SKM-1 treated with dmso at 0.1 percent for 144 hours (cell line): ENCODE measurements around the gene TUBB2A.
A peak's percentile ranks its signal among the peaks of the same experiment; 100 is the strongest.
"Not testable (repeated sequence)": the region's sequence is repeated elsewhere in the genome, so short reads cannot be mapped to it uniquely, and the experiment has no call there.

ENCODE experiments used
- DNase-seq: peaks from one replicate; lab custom pipeline; 2025; ENCODE audit not compliant: unreplicated experiment; lab: John Stamatoyannopoulos, UW

TUBB2A gene

DNA sequence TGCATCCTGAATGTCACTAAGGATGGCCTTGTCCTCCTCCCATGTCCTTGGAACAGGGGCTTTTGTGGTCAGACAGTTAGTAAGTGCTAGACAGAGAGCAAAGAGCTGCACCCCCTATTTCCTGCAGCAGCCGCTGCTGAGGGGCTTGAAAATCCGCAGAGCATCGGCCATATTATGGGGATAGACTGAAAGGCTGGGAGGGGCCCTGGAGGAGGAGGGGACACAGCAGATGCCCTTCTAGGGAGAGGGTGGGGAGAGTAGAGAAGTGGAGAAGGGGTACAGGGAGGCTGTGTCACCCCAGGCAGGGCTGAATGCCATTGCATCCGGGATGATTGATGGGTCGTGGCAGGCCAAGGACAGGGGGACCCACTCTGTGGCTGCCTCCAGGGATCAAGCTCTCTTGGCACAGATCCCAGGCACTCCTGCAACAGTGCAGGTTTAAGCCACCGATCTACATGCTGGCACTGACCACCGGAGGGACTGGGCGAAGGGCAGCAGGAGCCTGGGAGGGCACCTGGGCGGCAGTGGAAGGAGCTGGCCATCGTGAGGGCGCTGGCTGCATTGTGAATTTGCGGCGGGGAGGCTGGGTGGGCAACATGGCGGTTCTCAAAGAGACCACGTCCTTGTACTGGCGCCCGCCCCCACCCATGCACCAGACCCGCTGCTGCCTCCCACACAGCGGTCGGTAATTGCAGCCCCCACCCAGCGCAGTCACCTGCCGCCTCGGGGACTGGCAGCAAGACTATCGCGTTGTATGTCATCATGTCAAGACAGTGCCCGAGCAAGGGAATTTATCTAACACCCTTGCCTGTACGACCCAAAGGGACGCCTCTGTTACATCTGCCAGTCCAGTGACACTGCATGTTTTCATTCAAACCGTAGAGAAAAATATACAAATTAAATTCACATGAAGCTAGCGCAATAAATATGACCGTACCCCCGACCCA, 887 bp downstream of the TUBB2A start:
- not testable (repeated sequence) for DNase-seq

DNA sequence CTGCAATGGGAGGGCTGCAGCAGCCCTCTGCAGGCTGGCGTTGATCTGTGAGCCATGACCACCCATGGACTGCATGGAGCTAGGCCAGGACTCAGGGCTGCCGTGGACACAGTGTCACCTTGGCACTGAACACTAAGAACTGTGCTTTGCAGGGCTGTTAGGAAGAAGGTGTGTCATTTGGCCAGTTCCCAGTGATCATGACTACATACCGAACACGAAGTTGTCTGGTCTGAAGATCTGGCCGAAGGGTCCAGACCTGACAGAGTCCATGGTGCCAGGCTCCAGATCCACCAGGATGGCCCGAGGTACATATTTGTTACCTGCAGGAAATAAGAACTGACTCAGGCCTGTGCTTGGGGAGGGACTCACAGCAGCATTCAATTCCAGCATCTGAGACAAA, 1.9 kb downstream of the TUBB2A start:
- not testable (repeated sequence) for DNase-seq

DNA sequence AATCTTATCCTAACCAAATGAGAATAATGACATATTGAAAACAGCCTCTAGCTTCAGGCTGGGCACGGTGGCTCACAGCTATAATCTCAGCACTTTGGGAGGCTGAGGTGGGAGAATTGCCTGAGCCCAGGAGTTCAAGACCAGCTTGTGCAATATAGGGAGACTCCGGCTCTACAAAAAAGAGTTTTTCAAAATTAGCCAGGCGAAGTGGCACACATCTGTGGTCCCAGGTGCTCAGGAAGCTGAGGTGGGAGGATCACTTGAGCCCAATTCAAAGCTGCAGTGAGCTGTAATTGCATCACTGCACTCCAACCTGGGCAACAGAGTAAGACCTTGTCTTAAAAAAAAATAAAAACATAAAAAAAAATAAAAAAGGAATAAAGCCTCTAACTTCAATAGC, 4.7 kb downstream of the TUBB2A start:
- no peak for DNase-seq

DNA sequence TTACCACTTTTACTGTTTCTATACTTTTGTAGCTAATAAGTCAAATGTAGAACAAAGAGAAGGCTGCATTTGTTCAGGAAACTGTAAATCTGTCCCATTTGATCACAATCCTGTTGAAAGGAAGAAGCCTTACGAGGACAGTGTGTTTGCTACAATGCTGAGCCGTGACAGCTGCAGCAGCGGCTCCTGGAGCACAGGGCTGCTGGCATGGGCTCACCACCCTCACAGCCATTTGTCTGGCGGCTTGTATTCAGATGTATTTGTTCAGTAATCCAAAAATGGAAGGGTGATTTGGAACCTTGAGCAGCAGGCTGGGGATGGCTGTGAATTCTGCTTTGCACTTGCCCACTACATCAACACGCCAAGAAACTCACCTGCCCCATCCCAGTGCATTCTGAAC, 5.7 kb downstream of the TUBB2A start:
- no peak for DNase-seq

DNA sequence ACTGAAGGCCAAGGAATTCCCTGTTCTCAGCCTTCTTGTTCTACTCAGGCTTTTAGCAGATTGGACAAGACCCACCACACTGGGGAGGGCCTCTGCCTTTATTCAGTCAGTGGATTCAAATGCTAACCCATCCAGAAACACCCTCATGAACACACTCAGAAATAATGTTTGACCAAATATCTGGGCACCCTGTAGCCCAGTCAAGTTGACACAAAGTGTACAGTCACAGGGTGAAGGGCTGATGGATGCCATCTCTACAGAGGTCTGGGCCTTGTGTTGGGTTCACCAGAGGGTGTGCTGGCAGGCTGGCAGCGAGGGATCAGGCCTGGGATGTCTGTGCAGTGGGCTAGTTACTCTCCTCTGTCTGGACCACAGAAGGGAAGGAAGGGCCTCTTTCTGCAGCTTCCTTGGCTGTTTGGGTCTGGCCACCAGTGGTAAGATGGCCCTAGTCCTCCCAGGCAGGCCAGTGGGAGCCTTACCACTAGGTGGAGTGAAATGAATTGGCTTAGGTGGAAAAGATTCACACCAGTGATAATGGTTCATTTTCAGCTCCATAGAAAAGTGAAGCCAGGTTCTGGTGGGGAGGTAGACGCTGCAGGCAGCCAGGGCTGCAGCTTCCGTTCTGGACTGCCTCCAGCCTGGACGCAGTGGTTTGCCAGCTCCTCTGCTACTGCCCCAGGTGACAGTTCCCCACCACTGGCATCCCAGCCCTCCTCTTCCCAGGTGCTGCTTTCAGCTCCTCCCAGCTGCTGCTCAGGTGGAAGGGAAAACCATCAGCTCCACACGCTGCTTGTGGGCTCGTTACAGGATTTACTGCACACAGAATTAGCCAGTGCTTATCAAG, 9.2 kb downstream of the TUBB2A start:
- no peak for DNase-seq

DNA sequence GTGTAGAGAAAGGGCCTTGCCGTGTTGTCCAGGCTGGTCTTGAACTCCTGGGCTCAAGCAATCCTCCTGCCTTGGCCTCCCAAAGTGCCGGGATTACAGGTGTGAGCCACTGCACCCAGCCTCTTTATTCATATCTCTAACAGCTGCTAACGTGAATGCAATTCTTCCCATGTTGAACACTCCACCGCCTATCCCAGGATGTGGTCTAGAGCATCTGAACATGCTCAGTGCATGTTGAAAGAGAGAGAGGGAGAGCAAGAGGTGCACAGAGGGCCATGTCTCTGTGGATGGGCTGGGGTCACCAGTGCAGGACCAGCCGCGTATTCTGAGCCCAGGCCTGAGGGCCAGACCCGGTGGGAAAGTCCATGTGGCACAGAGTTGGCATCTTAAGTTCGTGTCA, 12.8 kb downstream of the TUBB2A start:
- DNase-seq = no peak

DNA sequence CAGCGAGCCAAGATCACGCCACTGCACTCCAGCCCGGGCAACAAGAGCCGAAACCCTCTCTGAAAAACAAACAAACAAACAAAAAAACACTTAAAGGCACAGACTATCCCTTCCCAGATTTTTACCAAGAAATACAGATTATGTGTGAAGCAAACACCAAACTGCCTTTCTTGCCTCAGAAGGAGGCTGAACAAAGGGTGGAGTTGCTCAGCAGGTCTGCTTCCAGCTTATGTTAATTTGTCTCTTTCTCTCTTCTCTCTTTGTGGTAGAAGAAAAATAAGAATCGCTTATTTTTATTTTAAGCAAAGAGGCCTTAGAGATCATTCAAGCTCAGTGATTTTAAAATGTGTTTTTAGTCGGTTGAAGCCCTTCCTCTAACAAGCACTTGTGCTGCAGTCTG, 14.2 kb downstream of the TUBB2A start:
- no peak for DNase-seq

DNA sequence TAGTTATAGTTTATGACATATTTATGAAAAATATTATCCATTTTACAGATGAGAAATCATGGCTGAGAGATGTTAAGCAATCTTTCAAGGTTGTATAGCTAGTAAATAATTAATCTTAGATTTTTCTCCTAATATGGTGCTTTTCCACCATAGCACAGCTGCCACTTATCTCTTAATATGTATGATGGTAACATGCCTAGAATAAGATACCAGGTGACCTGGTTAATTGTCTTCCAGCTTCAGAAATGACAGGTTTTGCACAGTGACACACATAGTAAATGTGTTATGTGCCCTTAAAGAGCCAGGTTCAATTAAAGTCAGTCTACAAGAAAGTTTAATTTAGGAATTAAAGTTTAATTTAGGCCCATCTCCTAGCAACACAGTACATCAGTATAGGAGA, 14.8 kb downstream of the TUBB2A start:
- DNase-seq = no peak

DNA sequence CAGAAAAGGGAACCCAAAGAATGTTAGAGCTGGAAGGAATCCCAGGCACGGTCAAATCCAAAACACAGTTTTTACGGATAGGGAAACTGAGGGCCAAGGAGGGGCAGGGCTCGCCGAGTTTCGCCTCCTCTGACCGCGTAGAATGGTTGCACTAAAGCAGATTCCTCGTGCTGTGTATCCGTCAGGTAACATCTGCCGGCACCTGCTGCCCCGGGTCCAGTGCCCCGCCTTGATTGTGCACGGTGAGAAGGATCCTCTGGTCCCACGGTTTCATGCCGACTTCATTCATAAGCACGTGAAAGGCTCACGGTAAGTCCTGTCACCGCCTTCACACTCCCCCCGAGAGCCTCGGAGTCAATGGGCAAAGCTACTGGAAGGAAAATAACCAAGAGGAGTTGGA, 17.1 kb downstream of the TUBB2A start:
- no peak for DNase-seq

DNA sequence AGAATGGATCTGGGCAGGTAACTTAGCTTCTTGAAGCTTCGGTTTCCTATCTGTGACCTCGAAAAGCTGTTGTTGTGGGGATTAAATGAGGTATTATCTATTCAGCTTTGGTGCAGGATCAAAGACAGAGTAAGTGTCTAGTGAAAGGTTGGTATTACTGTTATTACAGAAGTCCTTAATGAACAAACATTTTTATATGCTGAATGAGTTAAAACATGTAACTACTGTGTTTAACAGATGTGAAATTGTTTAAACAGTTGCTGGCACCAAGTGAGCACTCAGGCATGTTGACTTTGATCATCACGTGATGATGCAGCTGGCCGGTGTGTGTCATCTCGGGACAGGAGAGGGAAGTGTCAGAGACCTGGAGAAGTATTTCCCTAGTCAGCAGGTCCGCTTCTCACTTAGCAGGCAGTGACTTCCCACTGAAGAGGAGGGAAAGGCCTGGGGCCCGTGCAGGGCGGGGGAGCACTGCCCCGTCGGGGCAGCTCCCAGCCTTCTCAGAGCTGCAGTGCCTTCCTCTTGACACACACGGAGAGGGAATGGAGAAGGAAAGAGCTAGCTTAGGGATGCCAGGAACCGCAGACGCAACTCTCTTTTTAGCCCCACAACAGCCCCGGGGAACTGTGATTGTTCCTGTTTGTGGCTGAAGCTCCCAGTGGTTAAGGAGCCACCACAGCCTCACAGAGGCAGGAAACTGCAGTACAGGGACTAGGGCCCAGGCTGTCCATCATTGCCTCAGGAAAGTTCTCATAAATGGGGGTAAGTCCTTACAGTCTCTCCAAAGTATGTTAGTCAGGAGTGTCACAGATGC, 18.0 kb downstream of the TUBB2A start:
- DNase-seq = peak; percentile 77

DNA sequence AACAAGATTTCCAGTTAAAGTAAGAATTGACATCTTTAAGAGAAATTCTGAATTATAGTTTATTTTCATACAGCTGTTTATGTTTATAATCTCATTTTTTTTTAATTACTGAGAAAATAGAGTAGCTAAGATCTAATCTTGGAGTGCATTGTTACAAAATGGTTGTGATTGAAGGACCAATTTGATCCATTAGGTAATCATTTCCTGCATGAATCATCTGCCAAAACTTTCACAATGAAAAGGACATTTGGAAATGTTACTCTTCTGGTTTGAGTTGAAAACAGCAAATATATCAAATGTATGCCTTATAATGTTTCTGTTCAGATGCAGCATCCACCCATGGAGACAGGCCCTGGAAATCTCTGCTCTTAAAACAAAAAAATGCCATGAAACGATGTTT, 19.0 kb downstream of the TUBB2A start:
- no peak for DNase-seq

DNA sequence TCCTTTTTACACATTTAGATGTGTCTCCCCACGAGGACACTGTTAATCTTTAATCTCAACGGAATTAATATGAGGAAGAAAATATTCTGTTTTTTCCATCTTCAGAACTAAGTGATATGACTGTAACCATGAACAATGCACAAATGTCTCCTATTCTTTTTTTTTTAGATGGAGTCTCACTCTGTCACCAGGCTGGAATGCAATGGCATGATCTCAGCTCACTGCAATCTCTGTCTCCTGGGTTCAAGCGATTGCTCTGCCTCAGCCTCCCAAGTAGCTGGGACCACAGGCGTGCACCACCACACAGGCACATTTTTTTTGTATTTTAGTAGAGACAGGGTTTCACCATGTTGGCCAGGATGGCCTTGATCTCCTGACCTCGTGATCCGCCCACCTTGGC, 19.5 kb downstream of the TUBB2A start:
- DNase-seq = not testable (repeated sequence)

DNA sequence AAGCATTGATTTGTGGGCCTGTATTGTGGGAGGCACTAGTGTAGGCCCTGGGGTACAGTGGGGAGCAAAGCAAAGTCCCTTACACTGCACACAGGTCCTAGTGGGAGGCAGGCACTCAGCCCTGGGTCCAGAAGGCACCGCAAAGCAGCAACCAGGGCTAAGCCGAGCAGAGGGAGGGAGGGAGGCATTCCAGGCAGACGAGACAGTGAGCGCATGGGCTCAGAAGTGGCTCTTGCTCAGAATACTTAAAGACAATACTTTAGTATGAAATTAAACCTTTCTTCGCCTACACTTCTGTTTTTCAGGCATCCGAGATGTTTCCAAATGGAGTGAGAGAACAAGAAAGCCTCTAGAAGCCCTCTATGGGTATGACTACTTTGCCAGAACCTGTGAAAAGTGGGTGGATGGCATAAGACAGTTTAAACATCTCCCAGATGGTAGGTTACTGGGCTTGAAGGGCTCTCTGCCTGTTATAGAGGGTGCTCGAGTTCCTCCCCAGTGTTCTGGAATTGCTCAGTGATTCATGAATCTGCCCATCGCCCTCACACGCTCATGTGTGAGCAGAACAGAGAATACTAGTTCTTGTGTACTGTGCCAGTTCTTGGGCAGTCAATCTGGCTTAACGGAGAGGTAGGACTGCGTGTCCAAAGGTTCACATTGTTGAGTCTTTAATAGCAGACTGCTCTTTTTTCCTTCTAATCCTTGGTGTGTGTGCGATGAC, 20.1 kb downstream of the TUBB2A start:
- no peak for DNase-seq

DNA sequence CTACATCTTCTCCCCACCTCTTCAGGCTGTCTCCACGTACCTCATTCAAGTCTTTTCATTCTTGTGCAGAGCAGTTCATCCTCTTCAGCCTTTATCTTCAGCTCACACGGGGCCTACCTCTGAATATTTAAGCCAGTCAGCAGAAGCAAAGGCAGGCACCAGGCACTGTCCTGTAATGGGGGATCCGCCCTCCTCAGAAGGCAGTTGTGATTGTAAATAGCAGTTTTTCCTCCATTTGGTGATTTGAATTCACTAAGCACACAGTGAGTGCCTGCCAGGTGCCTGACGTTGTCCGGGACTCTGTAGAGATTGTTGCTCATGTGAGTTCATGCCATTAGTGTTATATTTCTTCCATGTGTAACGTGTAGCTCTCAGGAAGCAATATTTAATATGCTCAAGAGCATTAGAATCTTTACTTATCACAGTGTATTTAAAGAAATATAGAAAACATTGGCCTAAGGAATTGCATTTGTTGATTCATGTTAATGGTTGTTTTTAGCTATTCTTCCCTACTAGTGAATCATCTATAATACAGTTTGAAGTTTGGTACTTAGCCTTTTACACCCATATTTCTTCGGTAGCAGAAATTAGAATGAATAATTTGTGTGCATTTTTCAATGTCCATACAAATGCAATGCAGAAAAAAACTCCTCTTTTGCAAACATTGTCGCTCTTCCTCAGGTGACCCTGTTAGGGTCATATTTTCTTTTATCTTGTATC, 20.9 kb downstream of the TUBB2A start:
- DNase-seq = no peak

DNA sequence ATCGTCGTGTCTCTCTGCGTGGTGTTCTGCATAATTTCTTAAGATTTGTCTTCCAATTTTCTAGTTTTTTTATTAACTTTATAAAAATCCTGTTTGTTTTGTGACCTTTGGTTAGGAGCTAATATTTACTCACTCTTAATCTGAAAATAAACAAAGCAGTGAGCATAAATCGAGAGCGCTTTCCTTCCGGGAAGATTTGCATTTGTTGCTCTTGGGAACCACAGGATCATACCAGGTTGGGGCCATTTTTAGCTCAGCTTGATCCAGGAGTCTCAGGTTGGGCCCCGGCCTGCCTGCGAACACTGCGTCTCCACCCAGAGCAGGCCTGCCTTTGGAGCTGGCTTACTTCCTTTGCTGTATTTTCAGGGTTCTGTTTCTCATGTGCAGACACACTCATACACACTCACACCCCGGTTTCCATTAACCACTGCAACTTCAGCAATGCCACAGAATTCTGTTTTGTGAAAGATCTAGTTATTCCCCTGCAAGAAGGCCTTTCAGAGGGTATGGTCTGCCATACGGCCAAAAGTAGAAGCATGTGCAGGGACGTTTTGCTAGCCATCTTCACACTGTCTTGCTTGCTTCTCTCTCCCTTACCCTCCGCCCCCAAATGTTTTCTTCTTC, 21.6 kb downstream of the TUBB2A start:
- DNase-seq = no peak

DNA sequence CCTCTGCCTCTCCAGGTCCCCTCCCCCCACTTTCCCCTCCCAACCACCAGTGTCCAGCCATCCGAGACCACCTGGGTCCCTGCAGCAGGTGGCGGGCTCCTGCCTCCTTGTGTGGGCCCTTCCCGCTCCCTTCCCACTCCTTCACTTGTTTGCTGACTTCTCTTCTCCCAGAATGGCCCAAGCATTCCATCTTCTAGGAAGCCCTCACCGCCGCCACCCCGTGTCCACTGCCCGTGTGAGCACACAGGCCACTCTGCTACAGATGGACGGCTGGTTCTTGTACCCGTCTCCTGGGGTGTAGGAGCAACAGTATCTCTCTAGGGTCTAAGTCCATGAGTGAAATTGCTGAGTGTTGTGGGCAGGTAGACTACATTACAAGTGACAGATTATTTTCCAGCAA, 23.8 kb downstream of the TUBB2A start:
- no peak for DNase-seq

DNA sequence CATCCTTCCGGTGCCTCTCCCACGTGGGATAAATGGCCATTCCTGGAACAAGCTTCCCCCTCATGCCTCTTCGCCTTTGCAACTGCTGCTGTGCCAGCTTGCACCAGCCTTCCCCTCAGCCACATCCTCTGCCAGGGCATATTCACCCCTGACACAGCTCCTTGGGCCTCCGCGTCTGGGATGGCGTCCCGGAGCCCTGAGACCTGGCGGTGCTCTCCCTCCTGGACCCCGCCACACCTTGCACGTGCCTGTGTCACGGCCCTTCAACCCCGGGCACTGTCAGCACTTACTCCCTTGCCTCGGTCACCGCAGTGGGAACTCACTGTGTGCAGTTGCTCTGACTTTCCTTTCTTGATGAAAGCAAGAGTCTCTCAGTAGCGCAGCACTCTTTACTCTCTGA, 25.6 kb downstream of the TUBB2A start:
- no peak for DNase-seq

DNA sequence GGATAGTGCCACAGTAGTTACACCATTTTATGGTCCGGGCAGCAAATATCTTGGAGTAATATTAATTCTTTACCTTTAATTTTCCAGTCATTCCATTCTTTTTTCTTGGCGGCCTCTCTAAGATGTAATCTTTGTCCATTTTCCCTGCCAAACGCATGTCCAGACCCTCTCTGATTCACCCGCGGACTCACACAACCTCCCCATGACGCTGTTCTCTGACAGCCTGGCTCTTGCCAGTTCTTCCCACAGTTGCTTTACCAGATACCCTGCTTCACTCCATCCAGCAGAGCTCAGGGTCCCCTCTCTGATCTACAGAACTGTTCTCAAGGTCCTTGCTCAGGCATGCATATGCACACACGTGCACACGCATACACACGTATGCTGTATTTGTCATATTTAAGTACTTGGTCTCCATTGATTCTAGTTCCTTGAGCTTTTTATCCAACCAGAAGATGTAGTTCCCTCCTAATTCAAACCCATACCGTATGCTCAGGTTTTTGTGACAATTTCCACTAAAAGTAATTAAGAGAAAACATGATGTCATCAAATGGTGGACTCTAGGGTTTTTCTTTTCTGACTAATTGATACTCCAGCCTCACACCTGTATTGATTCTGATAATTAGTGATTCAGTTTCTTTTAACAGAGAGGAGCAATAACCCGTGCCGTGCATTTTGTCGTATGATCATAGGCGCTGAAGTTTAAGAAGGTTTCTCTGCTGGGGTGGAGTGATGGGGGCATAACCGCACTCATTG, 28.8 kb downstream of the TUBB2A start:
- DNase-seq = no peak

DNA sequence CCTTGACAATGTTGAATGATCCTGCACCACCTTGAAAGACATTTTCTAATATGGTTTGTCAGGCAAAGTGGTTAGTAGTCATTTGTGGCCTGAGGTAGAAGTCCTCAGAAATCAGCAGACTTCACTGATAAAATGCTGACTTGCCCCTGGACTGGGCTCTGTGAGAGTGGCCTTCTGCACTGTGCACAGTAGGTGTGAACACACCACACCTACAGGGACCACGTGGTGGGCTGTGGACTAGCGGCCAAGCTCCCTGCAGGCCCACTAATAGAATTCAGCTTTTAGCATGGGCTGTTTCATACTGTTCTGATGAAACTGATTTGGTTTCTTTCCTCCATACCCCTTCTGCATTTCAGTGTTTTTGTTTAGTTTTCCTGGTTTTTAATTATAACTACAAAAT, 31.5 kb downstream of the TUBB2A start:
- no peak for DNase-seq
